HG03139 (cell line): ENCODE measurements around the gene HOXB8.

ENCODE experiments used
- ATAC-seq: cut with Tn5 transposase; IDR thresholded peaks from one replicate; pipeline ENCODE4 v1.9.1; 2021; ENCODE audit not compliant: unreplicated experiment

Gene HOXB8

DNA sequence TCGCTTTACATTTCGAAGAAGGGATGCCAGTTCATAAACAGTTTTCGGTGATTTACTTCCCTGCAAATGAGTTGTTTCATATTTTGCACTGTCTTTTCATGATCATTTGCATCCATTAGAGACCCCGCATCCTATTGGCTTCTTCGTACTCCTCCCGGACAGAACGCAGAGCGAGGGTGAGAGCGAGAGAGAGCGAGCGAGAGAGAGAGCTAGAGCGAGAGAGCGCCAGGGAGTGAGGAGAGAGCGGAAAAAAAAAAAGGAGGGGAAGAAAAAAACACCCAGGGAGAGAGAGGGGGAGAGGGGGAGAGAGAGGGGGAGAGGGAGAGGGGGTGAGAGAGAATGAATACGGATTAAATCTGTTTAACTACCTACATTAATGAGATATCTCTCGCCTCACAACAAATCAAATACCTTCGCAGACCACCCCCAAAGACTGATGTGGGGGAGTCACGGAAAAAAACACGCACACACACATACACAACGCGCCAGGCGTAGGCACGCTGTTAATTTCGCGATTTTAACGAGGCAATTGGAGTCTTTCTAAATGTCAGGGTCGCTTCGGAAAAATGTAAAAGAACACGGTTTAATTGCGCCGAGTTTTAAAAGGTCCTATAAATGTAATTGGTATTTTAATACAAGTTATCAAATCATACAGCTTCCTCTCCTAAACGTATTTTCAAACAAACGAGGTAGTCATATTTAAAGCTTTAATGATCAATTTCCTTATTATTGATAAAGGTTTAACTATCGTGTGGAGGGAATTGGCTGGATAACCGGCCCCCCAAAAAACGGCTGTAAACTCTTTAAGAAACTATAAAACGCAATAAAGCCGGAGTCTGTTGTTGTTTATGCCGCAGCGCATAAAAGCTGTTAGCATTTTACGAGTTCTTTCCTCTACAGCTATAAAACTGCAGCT lies at the start of gene HOXB8:
HOXB8 (minus strand) TSS at position 246 of the 916 bp plus-strand sequence. CDS start 588 bp downstream, outside the sequence.
- ATAC-seq, result no peak

DNA sequence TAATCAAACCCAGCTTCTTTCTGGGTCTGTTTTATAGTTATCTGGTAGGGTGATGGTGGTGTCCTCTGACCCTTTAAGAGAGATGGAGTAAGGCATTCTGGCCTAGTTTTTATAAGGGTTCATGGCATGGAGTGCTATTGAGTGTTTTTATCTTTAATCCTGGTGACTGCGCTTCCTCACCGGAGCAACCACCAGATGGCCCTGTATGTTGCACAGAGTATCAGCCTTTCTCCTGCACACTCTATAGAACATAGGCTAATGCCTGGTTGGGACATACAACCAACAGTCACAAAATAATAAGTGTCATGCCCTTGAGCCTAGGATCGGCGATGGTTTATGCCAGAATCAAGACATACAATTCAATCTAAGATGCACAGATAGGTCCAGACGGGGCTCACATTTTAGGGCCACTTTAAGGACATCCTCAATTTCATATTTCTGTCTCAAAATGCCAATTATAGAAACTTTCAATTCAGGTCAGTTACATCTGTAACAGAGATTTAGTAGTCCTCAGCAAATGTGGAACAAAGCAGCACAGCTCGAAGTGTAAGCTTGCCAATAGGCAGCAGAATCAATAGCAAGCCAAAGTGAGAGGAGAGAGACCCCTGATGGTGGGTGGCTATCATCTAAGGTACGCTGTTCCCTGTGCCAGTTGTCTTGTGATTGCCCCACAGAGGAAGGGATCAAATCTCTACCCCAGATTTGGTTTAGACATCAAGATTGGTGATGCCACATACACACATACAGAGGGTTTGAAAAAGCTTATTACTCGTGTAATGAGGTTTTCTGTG lies 48.2 kb upstream of the HOXB8 start:
- no peak for ATAC-seq

DNA sequence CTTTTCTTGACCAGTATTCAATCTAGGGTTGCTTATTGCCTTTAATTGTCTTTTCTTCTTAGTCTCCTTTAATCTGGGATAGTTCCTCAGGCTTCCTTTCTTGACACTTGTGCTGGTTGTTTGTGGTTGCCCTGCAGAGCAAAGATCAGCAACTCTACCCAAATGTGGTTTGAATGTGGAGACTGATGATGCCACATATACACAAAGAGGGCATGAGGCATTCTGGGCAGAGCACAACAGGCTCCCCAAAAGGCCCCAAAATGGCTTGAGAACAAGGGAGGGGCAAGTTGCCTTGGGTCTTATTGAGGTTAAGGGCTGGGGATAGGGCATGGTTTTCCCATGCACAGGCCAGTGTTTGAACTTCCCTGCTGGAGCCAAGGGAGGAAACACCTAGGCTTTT lies 40.8 kb upstream of the HOXB8 start:
- ATAC-seq, result no peak

DNA sequence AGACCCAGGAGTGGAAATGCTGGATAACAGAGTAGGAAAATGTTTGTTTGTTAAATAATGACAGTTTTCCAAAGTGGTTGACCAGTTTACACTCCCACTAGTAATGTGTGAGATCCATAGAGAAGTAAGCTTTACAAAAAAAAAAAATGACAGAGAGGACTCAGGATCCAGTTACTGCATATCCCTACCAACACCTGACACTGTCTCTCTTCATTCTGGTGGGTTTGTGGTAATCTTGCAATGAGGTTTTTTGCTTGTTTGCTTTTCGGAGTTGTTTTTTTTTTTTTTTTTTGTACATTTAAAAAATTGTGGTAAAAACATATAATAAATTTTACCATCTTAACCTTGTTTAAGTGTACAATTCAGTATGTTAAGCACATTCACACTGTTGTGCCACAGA lies 34.6 kb upstream of the HOXB8 start:
- no peak for ATAC-seq

DNA sequence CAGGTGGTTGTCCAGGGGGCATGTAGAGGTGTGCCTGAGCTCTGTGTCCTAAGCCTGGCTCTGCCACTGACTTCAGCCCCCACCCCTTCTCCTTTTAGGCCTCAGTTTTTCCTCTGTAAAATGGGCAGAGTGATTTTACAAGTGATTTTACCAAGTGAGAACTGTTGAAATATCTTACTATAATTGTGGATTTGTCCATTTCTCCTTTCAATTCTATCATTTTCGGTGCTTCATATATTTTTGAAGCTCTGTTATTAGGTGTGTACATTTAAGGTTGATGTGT lies 32.8 kb upstream of the HOXB8 start:
- no peak for ATAC-seq

DNA sequence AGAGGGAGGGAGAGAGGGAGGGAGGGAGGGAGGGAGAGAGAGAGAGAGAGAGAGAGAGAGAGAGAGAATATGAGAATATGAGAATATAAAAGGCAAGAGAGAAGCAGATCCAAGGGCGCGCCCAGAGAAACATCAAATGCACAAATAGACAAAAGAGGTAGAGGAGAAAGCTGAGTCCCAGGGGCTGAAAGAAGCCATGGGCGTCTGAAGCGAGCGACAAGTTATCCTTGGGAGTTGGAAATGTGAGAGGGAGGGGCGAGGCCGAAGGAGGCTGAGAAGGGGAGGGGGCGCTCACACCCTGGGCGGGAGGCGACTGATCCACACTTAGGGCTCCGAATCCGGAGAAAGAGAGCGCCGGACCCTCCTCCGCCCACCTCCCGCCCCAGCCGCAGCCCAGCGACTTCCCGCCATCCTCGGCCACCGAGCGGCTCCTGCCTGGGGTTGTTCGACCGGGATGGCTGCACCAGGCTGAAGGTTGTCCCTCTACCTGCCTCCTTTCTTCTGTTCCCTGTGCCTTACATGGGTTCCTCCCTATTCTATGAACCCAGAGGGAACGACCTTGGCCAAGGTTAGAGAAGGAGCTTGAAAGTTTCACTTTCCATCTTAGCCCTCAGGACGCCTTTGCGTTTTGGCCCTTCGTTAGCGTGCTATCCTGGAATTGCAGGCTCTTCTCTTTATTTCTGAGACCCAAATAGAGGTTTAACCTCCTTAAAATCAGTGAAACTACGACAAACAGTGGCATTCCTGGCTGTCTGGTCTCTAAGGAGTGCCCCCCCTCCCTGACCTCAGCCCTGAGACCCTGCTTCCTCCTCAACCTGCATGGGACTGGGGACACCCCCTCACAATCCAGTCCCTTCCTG lies 32.2 kb upstream of the HOXB8 start:
- ATAC-seq, result no peak

DNA sequence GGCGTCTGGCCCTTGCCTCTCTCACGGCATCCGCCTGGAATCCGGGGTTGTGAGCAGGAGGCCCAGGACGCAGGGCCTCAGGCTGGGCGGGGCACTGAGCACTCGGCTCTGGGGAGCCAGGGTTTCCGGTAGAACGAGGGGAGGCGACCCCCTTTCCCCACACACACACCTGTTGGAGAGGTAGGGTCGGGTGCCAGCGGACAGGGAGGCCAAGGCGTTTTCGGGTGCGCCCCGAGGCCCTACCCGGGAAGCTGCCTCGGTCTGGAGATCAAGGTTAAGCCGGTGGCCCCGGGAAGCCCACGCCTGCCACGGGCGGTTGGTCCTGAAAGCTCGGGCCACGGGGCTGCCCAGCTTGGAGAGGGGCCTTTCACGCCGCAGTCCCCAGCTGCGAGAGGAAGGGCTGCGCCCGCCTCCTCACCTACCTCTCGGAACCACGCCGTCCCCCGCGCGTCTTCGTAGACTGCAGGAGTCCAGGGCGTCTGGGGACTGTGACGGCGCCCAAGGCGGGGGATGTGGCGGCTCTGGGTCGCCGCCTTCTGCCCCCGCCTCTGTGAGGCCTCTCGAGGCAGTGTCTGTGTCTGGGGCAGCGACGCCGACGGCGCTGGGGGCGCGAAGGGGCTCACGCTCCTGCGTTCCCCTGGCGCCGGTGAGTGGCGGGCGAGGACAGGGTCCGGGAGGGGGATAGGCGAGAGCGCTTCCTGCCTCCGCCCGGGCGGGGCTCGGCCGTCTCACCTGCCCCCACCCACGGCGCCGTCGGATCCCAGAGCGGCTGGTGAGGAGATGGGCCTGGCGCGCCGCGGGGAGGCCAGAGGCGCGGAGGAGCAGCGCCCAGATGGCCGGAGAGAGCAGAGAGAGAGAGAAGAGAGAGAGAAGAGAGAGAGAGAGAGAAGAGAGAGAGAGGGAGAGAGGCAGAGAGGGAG lies 31.4 kb upstream of the HOXB8 start:
- ATAC-seq, result no peak

DNA sequence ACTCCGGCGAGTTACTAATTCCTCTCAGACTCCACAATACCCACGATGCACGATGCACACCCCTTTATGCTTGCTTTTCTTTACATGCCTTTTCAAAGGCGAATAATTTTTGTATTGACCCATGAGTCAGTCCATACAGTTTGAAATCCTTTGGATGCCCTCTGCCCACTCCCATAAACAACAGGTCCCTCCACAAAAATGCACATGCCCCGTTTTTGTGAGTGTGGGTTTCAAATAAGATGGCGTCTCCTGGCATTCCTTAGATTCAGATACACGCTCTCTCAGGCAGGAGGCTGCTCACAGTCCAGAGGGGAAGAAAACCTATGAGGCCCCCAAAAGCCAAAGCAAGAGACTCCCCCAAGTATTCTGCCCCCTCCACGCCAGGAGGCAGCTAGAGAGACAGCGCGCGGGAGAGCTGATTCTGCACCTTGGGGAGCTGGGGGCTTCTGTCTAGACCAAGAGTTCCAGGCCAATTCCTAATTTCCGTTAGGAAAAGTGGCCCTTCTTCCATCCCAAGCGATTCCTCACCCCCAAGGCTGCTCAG lies 30.6 kb upstream of the HOXB8 start:
- ATAC-seq, result no peak

DNA sequence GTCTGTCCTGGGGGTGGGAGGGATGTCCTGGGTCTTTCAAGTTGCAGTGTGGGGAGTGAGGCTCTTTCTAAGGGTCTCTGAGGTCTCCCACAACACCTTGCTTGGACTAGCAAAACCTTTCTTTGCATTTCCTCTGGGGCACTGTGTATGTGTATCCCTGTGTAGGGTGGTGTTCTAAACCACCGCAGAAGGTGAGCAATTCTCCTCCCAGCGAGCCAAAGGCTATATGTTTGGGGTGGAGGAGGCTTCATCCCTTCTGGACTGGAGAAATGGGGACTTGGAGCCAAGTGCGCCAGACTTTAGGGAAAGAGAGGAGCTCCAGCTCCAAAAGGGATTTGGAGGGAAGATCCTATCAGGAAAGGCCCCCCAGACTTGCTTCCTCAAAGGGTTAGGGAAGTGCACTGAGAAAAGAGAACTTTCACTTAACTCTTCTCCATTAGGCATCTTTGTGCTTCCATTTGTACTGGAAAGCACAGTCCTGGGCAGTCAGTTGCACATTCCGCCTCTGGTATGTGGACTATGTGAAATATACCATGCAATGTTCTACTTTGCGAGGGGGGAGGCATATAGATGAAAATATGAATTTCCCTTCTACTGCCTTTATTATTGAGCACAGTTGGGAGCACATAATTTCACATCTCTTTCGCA lies 29.9 kb upstream of the HOXB8 start:
- no peak for ATAC-seq

DNA sequence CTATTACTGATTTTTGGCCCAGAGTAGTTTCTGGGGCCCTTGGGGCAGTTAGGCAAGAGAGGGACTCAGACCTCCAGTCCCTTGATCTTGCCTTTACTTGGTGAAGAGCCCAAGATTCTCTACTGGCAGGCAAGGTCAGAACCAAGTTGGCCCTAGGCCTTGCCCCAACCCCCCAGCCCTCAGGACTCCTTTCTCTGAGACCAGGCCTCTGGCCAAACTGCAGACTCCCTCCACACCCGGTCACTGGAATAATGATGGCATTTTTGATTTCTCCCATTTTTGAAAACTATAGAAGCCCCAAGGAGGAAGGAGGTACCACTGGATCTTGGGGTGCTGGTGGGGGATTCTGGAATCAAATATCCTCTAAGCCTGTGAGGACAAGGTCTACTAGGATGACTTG lies 29.1 kb upstream of the HOXB8 start:
- no peak for ATAC-seq

DNA sequence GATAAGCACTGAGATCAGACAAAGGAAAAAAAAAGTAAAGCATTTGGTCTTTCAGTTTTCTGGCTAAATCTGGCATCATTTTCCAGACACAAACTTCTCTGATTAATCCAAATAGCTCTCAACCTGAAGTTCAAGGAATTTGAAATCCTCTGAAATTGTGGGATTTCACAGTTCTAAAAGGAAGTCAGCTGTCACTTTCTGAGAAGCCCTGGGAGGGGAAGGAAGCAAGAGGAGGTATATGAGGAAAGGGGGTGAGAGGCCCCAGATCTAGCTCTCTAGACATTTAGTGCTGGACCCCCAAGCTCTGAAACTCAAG lies 28.6 kb upstream of the HOXB8 start:
- ATAC-seq, result no peak

DNA sequence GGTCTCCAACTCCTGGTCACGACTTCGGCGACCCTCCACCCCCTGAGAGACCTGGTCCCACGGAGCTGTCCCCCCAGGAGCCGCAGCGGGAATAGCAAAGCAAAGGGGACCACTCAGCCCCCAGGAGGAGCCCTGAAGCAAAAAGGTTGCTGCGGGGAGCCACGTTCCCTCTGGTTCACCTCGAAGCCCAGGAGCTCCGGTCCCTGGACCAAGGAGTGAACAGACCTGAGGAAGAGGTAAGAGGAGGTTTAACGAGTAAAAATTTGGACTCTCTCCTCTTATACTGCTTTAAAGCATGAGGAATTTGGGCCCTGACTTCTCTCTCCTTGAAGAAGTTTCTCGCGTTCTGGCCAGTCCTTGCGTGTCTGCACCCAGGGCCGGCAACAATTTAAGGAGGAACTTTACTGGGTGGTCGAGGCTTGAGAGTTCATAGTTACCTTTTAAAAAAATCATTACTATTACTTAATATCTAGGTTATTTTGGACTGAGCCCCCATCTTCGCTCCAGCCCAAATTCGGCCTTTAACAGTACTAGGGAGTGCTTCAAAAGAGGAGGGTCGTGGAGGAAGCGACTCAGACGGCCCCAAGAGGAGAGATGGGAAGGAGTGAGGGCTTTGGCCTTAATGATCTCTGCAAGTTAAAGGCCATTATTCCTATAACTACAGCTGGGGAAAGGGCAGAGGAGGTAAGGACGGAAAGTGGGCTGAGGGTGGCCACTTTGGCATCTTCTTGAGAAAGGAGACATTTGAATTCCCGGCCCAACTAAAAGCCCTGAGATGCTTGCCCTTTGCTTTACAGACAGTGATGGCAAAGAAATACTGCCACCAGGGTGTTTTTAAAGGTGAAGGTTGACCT lies 28.0 kb upstream of the HOXB8 start:
- no peak for ATAC-seq

DNA sequence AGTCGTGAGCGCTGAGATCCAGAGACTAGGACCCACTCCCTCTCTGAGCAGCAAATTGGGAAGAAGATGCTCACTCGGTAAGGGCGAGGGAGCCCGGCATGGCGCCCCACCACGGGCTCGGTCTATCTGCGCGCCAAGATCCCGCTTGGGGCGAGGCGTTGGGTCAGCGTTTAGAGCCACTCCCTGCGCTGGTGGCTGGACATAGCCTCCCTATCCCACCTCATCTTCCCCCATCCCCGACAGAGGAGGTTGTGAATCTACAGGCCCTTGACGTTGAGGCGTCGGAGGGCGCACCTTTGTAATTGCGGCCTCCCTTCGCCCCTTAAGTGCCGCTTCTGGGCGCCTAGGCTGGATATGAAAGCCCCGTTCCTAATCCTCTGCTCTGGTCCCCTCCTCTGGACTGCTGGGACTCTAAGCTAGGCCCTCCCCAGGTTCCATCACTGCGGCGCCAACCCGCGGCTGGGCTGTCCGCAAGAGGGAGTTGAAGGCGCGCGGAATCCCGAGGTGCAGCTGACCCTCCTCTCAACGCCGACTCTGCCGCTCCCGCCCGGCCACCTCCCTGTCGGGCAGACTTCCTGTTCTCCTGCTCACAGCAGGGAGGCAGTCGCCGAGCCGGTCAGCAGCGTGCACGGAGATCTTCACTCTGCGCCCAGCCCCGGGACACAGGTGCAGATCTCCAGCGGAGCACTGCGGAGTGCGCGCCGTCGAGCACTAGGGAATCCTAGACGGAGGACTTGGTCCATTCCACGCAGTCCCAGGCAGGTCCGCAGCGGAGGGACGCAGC lies 27.2 kb upstream of the HOXB8 start:
- no peak for ATAC-seq

DNA sequence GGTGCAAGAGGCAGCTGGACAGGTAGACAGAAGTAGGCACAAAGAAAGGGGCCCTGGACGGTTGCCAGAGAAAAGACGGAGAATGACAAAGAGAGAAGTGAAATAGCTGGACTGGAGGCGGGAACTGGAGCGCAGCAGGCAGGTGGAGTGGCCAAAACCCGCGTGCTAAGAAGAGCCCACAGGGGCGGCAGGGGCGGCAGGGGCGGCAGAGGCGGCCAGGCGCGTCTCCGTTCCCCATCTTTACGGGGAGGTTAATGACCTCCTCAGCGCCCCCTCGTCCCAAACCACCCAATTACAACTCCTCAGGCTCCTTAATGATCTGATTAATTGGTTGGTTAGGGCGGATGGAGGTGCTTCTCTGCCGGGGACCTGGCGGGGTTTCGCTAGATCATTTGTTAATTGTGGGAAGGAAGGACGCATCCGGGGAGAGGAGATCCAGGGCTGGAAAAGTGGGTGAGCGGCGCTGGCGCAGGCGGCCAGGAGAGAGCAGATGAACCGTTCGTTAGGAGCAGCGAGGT lies 26.5 kb upstream of the HOXB8 start:
- ATAC-seq, result no peak

DNA sequence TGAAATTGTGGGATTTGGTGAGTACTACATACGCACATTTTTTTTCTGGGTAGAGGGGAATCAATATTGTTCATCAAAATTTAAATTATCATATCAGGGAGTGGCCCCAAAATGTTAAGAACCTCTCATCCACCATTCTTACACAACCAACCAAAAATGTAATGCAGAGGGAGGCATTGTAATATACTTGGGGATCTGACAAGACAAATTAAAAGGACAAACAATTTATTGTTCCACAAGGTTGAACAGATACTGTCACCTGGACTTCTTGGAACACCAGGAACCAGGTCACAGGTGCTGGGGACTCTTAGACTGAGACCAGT lies 25.7 kb upstream of the HOXB8 start:
- ATAC-seq, result no peak

DNA sequence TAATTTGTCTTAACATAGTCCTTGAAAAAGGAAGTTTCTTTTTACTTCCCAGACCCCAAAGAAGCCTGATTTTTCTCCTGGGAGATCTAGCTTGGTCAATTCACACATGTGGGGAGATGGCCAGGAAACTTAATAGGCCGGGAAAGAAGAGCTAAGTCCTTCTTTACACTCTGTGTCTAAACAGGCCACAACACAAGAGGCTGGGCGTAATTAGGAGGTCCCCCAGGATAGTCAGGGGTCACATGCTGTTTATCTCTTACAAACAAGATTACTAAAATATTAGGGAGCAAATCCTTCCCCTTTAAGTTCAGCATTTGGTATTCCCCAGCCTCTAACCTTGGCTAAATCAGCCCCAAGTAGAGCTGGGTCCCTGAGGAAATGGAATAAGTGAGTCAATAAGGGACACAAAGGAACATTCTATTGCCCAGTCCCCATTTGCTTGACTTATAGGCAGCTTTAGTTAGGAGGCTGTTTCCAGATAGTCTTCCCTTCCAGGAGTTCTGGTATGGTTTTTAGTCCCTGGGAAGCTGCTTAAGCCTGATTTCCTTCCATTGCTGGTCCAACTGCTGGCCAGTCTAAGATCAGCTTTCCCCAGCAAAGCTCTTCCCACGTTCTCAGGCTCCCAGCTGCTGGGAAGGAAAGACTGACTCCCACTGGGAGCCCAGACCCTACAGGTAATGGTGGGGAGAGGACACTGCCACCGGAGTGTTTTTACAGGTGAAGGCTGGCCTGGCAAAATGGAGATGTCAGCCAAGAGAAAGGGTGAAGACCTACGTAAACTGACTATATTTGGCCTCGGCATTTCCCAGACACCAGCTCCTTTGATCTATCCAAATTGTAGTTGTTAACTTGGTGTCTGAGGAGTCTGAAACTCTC lies 25.1 kb upstream of the HOXB8 start:
- no peak for ATAC-seq

DNA sequence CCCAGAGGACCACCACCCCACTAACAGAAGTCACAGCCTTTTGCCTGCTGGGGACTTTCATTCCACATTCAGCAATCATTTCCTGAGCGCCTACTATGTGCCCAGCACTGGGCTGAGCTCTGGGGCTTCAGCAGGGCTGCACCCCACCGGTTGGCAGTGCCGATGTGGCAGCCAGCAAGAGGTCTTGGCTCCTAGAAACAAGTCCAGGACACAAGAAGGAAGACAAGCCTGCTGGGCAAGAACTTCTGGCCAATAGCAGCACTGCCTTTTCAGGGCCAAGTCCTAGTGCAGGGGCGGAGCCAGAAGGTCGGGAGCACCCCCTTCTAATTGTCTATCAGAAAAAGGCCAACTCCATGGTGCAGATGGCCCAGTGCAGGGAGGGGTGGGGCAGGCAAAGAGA lies 24.0 kb upstream of the HOXB8 start:
- no peak for ATAC-seq
